Measurements from ENCODE around the gene HPS4.

Gene HPS4

GRCh38 chr22:26401726-26402125 lies 81.9 kb downstream of the HPS4 start:
- DNase-seq (ENCODE audit: low read depth): no peak
- TF ChIP-seq CTCF (IDR thresholded peaks at IDR 0.05; ENCODE audit: control insufficient read depth, extremely low read depth, insufficient read depth): no peak
- no peak overlapping the region for H3K4me3 ChIP-seq (ENCODE audit: low read depth, low read length)

Measured in LNCaP clone FGC (cell line).